GM18505 (cell line): ENCODE data around the gene CDC25A.

ENCODE experiments used
- ATAC-seq: cut with Tn5 transposase; IDR thresholded peaks from one replicate; pipeline ENCODE4 v1.9.1; 2021; ENCODE audit not compliant: unreplicated experiment
- POLR2A ChIP-seq: IDR thresholded peaks from 4 replicates; pipeline ENCODE4 v1.6.1; 2011; ENCODE audit warnings: borderline replicate concordance; ENCODE audit not compliant: insufficient read depth, insufficient read length; ENCODE audit errors: extremely low read depth

CDC25A gene

DNA sequence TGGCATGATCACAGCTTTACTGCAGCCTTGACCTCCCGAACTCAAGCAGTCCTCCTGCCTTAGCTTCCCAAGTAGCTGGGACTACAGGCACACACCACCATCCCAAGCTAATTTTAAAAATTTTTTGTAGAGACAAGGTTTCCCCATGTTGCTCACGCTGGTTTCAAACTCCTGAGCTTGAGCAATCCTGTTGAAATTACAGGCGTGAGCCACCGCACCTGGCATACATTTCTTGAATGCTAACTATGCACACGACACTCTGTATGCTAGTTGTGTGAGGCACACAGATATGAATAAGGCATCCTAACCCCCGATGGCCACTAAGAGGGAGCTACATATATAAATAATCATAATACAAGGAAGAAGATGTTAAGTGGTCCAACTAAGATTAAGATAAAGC lies 64.9 kb downstream of the CDC25A start:
- ATAC-seq: no peak
- no peak for TF ChIP-seq POLR2A

DNA sequence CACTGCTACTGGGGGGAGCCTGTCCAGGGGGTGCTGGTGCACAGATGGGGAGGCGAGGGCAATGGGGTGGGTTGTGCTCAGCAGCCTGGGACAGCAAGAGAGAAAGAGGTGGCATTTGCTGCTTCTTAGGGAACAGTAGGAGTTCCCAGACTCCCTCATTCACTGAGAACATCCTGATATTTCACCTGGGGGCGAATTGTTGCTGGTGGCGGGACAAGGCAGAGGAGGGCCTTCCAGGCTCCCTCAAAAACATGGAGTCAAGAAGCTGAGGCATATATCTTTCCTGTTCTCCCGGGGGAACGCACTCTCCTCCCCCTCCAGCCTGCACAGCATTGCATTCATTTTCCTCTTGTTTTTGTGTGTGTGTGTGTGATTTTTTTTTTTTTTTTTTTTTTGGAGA lies 65.7 kb downstream of the CDC25A start:
- no peak for TF ChIP-seq POLR2A
- ATAC-seq: no peak

DNA sequence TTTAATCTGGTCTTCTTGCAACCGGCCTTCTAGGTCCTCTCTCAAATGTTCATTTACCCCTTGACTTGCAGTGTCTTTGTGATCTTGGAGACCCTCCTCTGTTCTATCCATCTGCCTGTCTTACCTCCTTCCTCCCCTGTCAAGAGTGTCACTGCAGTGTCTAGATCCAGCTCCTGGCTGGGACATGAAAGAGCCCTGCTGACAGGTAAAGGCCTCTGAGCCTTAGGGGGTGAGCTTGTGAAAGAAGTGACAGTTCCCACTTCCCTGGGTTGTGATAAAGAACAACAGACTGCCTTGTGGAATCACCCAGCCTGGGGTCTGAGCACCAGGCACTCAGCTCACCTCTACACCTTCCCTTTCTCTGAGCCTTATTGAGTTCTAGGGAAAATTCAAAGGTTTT lies 68.0 kb downstream of the CDC25A start:
- no peak for TF ChIP-seq POLR2A
- no peak for ATAC-seq

GRCh38 chr3:48119505-48120193 lies 68.6 kb downstream of the CDC25A start:
- TF ChIP-seq POLR2A: no peak
- no peak for ATAC-seq

DNA sequence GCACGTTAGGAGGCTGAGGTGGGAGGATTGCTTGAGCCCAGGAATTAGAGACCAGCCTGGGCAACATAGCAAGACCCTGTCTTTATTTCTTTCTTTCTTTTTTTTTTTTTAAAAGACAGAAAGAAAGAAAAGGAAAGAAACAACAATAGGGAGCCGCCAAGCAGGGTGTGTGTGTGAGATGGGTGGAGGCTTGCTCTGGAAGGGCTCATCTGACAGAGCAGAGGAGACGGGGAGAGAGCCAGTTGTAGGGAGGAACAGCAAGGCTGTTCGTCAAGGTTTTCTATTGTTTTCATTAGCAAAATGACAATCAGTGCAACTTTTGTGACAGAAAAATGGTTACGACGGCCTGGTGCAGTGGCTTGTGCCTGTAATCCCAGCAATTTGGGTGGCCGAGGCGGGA lies 69.3 kb downstream of the CDC25A start:
- ATAC-seq: no peak
- TF ChIP-seq POLR2A: no peak

DNA sequence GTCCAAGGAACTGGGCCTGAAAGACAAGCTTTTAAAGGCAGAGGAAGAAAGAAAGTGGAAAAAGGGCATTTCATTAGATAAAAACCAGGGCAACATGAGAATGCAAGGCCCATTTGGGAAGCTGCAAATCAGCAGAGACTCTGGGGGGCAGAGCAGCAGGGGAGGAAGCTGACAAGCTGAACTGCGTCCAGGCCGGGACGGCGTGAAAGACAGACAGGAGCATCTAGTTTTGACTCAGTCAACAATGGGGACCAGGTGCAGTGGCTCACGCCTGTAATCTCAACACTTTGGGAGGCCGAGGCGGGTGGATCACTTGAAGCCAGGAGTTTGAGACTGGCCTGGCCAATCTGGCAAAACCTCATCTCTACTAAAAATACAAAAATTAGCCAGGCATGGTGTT lies 69.9 kb downstream of the CDC25A start:
- ATAC-seq: no peak
- TF ChIP-seq POLR2A: no peak

- ATAC-seq: no peak
- TF ChIP-seq POLR2A: no peak
These were observed 75.4 kb downstream of the CDC25A start for GRCh38 chr3:48112813-48113212.

DNA sequence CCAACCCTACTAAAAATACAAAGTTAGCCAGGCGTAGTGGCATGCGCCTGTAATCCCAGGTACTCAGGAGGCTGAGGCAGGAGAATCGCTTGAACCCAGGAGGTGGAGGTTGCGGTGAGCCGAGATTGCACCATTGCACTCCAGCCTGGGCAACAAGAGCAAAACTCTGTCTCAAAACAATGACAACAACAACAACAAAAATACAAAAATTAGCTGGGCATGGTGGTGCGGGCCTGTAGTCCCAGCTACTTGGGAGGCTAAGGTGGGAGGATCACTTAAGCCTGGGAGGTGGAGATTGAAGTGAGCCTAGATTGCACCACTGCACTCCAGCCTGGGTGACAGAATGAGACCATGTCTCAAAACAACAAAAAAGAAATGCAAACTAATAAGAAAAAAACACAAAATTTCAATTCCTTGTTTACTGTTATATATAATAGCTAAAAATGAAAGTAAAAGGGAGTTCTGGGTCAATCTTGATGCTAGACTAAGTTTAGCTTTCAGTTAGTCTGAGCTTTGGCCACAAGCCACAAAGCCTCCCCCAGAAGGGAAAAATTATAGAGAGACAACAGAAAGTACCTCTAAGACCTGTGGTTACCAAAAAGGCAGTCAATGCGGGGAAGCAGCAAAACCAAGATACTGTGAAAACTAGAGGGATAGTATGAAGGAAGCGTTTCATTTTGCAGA lies 76.0 kb downstream of the CDC25A start:
- peak; percentile 80 for ATAC-seq

- ATAC-seq: no peak
- no peak for TF ChIP-seq POLR2A
These were observed 77.8 kb downstream of the CDC25A start for GRCh38 chr3:48110463-48110862.

GRCh38 chr3:48107227-48107626 lies 81.0 kb downstream of the CDC25A start:
- no peak for TF ChIP-seq POLR2A
- no peak for ATAC-seq
